ENCODE measurements around the gene SESN2.

- no peak for TF ChIP-seq SIN3A (IDR thresholded peaks at IDR 0.05; ENCODE audit: low read depth)
- TF ChIP-seq CTCF (IDR thresholded peaks at IDR 0.05 in 2 of 3, conservative IDR thresholded peaks at IDR 0.05 in 1 of 3; ENCODE audit: borderline replicate concordance in 1 of 3, insufficient read depth in 1 of 3, low read depth in 2 of 3, low read length in 2 of 3) = no peak
- no peak for TF ChIP-seq ATF3 (IDR thresholded peaks at IDR 0.05)
- TF ChIP-seq EZH2 (IDR thresholded peaks at IDR 0.05) = no peak
- no peak for TF ChIP-seq TCF7L2 (IDR thresholded peaks at IDR 0.05; ENCODE audit: borderline replicate concordance, extremely low read depth, insufficient read depth, insufficient read length)
- no peak for TF ChIP-seq RAD21 (IDR thresholded peaks at IDR 0.05; ENCODE audit: low read depth)
- TF ChIP-seq JUND (IDR thresholded peaks at IDR 0.05) = no peak
- TF ChIP-seq POLR2A (IDR thresholded peaks at IDR 0.05; ENCODE audit: borderline replicate concordance, extremely low read depth, insufficient read depth, insufficient read length) = no peak
- no peak for TF ChIP-seq YY1 (IDR thresholded peaks at IDR 0.05; ENCODE audit: extremely low read depth, insufficient replicate concordance, low read depth, low read length)
- no peak for TF ChIP-seq REST (IDR thresholded peaks at IDR 0.05; ENCODE audit: low read depth)
- TF ChIP-seq SP1 (IDR thresholded peaks at IDR 0.05; ENCODE audit: low read depth) = no peak
Observed at GRCh38 chr1:28308750-28309149, 49.4 kb downstream of the SESN2 start.
